ENCODE data around the gene COMTD1. TPM values are rescaled to one million over a fixed set of nuclear protein-coding genes. Genes with fewer than 3 reads are reported as not detected.

COMTD1 gene
- polyA plus RNA-seq, 3 donors: 15.6 to 16.5 (median 16.1) TPM

DNA sequence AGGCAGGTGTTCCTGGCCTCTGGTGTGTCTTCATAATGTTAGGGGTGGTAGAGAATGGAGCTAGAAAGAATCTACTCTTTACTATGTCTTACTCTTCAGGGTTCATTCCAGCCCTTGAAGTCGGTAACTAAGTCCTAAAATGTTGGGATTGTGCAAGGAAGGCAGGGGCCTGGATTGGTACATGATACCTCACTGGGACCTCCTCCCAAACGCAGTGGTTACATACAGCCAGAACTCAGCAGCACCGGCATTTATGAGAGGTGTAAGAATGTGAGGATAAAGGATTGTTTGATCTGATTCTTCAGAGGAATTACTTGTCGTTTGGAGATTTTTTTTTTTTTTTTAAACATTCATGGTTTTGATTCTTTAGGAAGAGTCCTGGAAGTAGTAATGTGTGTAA is 6.9 kb downstream of the COMTD1 start:
- Histone ChIP-seq H3K27ac (ENCODE audit: low read depth in 1 of 2, low read length in 2 of 2) (peak overlapping the region in 1 of 2 donors; percentile 58), H3K4me3 (replicated peaks in 1 of 3; ENCODE audit: low read depth in 2 of 3, low read length in 3 of 3) (no peak overlapping the region), H4K20me1 (ENCODE audit: insufficient read depth, low read length) (peaks cover 71% of the 10 kb centered on the region), H3K4me2 (replicated peaks; ENCODE audit: extremely low read depth, low read length, poor library complexity, severe bottlenecking) (no peak overlapping the region), H3K9ac (ENCODE audit: insufficient read depth, low read length, poor library complexity, severe bottlenecking) (no peak overlapping the region), H3K36me3 (replicated peaks in 1 of 2; ENCODE audit: control insufficient read depth in 1 of 2, insufficient read depth in 2 of 2, low read length in 2 of 2) (peaks cover 72 to 85% of the 10 kb centered on the region in 2 donors), H2AFZ (ENCODE audit: insufficient read depth, low read depth, low read length, poor library complexity, severe bottlenecking) (no peak overlapping the region), H3K27me3 (ENCODE audit: control insufficient read depth in 2 of 2, insufficient read depth in 2 of 2, low read length in 2 of 2) (no peaks in the 10 kb centered on the region), H3K9me3 (replicated peaks in 1 of 2; ENCODE audit: control insufficient read depth in 1 of 2, insufficient read depth in 1 of 2, low read length in 2 of 2) (no peaks in the 10 kb centered on the region), H3K79me2 (ENCODE audit: insufficient read depth, low read length) (peaks cover 51% of the 10 kb centered on the region), H3K4me1 (ENCODE audit: control insufficient read depth in 1 of 2, insufficient read depth in 2 of 2, low read length in 2 of 2) (peaks cover 3 to 4% of the 10 kb centered on the region in 2 donors)
- Mint-ChIP-seq H3K4me1 (peaks cover 16% of the 10 kb centered on the region), H3K4me3 (no peak overlapping the region), H3K27me3 (ENCODE audit: low read depth in 3 of 3) (no peaks in the 10 kb centered on the region), H3K9me3 (peaks cover 0 to 2% (median 0%) of the 10 kb centered on the region in 7 donors), H3K27ac (peak overlapping the region in 5 of 7 donors; percentile 27 to 81 (median 57)), H3K36me3 (peaks cover 70 to 84% of the 10 kb centered on the region in 2 donors)
- DNase-seq: no peak
- 100% methylated on average over 2 of the region's 4 CpGs for WGBS (ENCODE audit: insufficient coverage)
- TF ChIP-seq, protein P1, sequence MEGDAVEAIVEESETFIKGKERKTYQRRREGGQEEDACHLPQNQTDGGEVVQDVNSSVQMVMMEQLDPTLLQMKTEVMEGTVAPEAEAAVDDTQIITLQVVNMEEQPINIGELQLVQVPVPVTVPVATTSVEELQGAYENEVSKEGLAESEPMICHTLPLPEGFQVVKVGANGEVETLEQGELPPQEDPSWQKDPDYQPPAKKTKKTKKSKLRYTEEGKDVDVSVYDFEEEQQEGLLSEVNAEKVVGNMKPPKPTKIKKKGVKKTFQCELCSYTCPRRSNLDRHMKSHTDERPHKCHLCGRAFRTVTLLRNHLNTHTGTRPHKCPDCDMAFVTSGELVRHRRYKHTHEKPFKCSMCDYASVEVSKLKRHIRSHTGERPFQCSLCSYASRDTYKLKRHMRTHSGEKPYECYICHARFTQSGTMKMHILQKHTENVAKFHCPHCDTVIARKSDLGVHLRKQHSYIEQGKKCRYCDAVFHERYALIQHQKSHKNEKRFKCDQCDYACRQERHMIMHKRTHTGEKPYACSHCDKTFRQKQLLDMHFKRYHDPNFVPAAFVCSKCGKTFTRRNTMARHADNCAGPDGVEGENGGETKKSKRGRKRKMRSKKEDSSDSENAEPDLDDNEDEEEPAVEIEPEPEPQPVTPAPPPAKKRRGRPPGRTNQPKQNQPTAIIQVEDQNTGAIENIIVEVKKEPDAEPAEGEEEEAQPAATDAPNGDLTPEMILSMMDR (IDR thresholded peaks at IDR 0.05): no peak
- intact Hi-C loops (cut with micrococcal nuclease): no loop called here

DNA sequence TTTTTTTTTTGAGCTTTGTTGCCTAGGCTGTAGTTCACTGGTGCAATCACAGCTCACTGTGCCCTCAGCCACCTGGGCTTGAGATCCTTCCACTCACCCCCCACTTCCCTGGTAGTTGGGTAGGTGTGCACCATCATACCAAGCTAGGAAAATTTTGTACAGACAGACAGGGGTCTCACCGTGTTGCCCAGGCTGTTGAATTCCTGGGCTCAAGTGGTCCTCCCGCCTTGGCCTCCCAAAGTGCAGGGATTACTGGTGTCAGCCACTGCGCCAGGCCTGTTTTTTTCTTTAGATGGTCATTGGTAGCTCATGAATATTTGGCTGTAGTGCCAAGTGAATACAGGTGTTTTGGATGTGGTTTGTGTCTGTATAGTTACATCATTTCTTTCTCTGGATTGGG is 7.5 kb downstream of the COMTD1 start:
- H3K4me1 Mint-ChIP-seq: peaks cover 14% of the 10 kb centered on the region

More for the DNA sequence above, 7.5 kb downstream of the COMTD1 start:
- peak overlapping the region in 5 of 7 donors; percentile 39 to 81 (median 63) for H3K27ac Mint-ChIP-seq
- H3K4me1 ChIP-seq (ENCODE audit: control insufficient read depth in 1 of 2, insufficient read depth in 2 of 2, low read length in 2 of 2): no peaks in the 10 kb centered on the region
- WGBS (ENCODE audit: insufficient coverage): 97% methylated on average over 3 of the region's 3 CpGs
- H3K9ac ChIP-seq (ENCODE audit: insufficient read depth, low read length, poor library complexity, severe bottlenecking): no peak overlapping the region
- peaks cover 72% of the 10 kb centered on the region for H4K20me1 ChIP-seq (ENCODE audit: insufficient read depth, low read length)
- no peak for DNase-seq
- intact Hi-C loops (cut with micrococcal nuclease): no loop called here
- H3K27me3 Mint-ChIP-seq (ENCODE audit: low read depth in 3 of 3): no peaks in the 10 kb centered on the region
- H3K36me3 ChIP-seq (replicated peaks in 1 of 2; ENCODE audit: control insufficient read depth in 1 of 2, insufficient read depth in 2 of 2, low read length in 2 of 2): peaks cover 78 to 90% of the 10 kb centered on the region in 2 donors
- H3K36me3 Mint-ChIP-seq: peaks cover 74 to 88% of the 10 kb centered on the region in 2 donors
- no peak overlapping the region for H2AFZ ChIP-seq (ENCODE audit: insufficient read depth, low read depth, low read length, poor library complexity, severe bottlenecking)
- H3K4me2 ChIP-seq (replicated peaks; ENCODE audit: extremely low read depth, low read length, poor library complexity, severe bottlenecking): no peak overlapping the region
- H3K4me3 ChIP-seq (replicated peaks in 1 of 3; ENCODE audit: low read depth in 2 of 3, low read length in 3 of 3): no peak overlapping the region
- no peaks in the 10 kb centered on the region for H3K9me3 ChIP-seq (replicated peaks in 1 of 2; ENCODE audit: control insufficient read depth in 1 of 2, insufficient read depth in 1 of 2, low read length in 2 of 2)
- H3K4me3 Mint-ChIP-seq: no peak overlapping the region
- peaks cover 0 to 2% (median 0%) of the 10 kb centered on the region in 7 donors for H3K9me3 Mint-ChIP-seq
- TF ChIP-seq, protein P1 (IDR thresholded peaks at IDR 0.05): no peak
- peak overlapping the region in 1 of 2 donors; percentile 58 for H3K27ac ChIP-seq (ENCODE audit: low read depth in 1 of 2, low read length in 2 of 2)
- no peaks in the 10 kb centered on the region for H3K27me3 ChIP-seq (ENCODE audit: control insufficient read depth in 2 of 2, insufficient read depth in 2 of 2, low read length in 2 of 2)
- H3K79me2 ChIP-seq (ENCODE audit: insufficient read depth, low read length): peaks cover 56% of the 10 kb centered on the region

Measured in CD14-positive monocyte (primary cell).